H1 (cell line): ENCODE data around the gene EDEM1. TPM values are rescaled to one million over a fixed set of nuclear protein-coding genes. Genes with fewer than 3 reads are reported as not detected.

Experiments used
- CTCF ChIA-PET: fragments of 300-600 bp; sonication (Branson Sonifier 250); formaldehyde crosslinking; loops from one replicate; lab custom pipeline; 2021; ENCODE audit not compliant: partially characterized antibody; lab: Charles Lee
- POLR2A ChIA-PET: fragments of 300-600 bp; sonication (Branson Sonifier 250); formaldehyde crosslinking; loops from one replicate; lab custom pipeline; 2021; ENCODE audit warnings: inconsistent platforms; ENCODE audit not compliant: partially characterized antibody; lab: Charles Lee
- DNase-seq, 2 experiments: peaks; one replicate each; pipeline versions ENCODE4 v3.0.0 to v3.0.0-alpha.2; 2010 to 2022; ENCODE audit warnings: low spot score in 2 of 2, low read depth in 1 of 2, mixed read lengths in 1 of 2
- FAIRE-seq: peaks from 2 replicates; lab custom pipeline; 2011; peaks lifted over from hg19 to GRCh38; lab: Jason Lieb, UNC
- H2AFZ ChIP-seq: 2 replicates; pipeline ENCODE4 v1.8.1; 2012; ENCODE audit warnings: low read length, inconsistent platforms
- H2AK5ac ChIP-seq: 2 replicates; pipeline ENCODE4 v1.6.1; 2013; ENCODE audit warnings: low read depth, low read length
- H2BK120ac ChIP-seq: replicated peaks from 2 replicates; pipeline ENCODE3; 2013; ENCODE audit warnings: low read depth, low read length, inconsistent platforms
- H2BK12ac ChIP-seq: 2 replicates; pipeline ENCODE4 v1.6.1; 2013; ENCODE audit warnings: low read depth, low read length
- H2BK15ac ChIP-seq: 2 replicates; pipeline ENCODE4 v1.6.1; 2013; ENCODE audit warnings: low read length
- H2BK20ac ChIP-seq: 2 replicates; pipeline ENCODE4 v1.6.1; 2013; ENCODE audit warnings: low read length
- H2BK5ac ChIP-seq: 2 replicates; pipeline ENCODE4 v1.6.1; 2013; ENCODE audit warnings: low read depth, low read length
- H3K14ac ChIP-seq: 2 replicates; pipeline ENCODE4 v1.6.1; 2013; ENCODE audit warnings: inconsistent platforms; ENCODE audit not compliant: insufficient read length
- H3K18ac ChIP-seq: 2 replicates; pipeline ENCODE4 v1.6.1; 2013; ENCODE audit warnings: low read length; ENCODE audit errors: extremely low read depth
- H3K23ac ChIP-seq: 2 replicates; pipeline ENCODE4 v1.6.1; 2013; ENCODE audit warnings: inconsistent platforms; ENCODE audit not compliant: insufficient read length
- H3K23me2 ChIP-seq: 2 replicates; pipeline ENCODE4 v1.6.1; 2013; ENCODE audit warnings: low read depth, low read length
- H3K27ac ChIP-seq: 2 replicates; pipeline ENCODE4 v1.6.1; 2011; ENCODE audit warnings: low read depth, low read length, inconsistent platforms
- H3K27me3 ChIP-seq, 4 experiments: replicated peaks in 1 of 4; 1 replicate in 1 of 4; 2 replicates in 3 of 4; pipeline versions ENCODE4 v1.6.1 to v1.8.1; 2011 to 2013; ENCODE audit warnings: low read length in 3 of 4, mild to moderate bottlenecking in 3 of 4, inconsistent platforms in 2 of 4, mixed read lengths in 2 of 4, moderate library complexity in 1 of 4; ENCODE audit not compliant: control insufficient read depth in 3 of 4, insufficient read depth in 3 of 4; ENCODE audit errors: extremely low read depth in 1 of 4
- H3K36me3 ChIP-seq, 4 experiments: 2 replicates each; pipeline versions ENCODE4 v1.6.1 to v1.8.1; 2011 to 2013; ENCODE audit warnings: mild to moderate bottlenecking in 4 of 4, low read length in 3 of 4, moderate library complexity in 2 of 4, control low read depth in 1 of 4, inconsistent platforms in 1 of 4; ENCODE audit not compliant: insufficient read depth in 4 of 4, control insufficient read depth in 2 of 4
- H3K4ac ChIP-seq: replicated peaks from 2 replicates; pipeline ENCODE3; 2013; ENCODE audit warnings: low read length, low read depth, mixed read lengths, inconsistent platforms; ENCODE audit not compliant: insufficient read length
- H3K4me1 ChIP-seq, 4 experiments: replicated peaks in 1 of 4; 1 replicate in 1 of 4; 2 replicates in 3 of 4; pipeline versions ENCODE4 v1.6.1 to v1.8.1; 2011 to 2013; ENCODE audit warnings: low read length in 3 of 4, inconsistent platforms in 2 of 4, mixed read lengths in 1 of 4; ENCODE audit not compliant: insufficient read depth in 4 of 4, control insufficient read depth in 3 of 4
- H3K4me2 ChIP-seq, 2 experiments: 2 replicates each; pipeline versions ENCODE4 v1.6.1 to v1.8.1; 2011 to 2013; ENCODE audit warnings: low read depth in 2 of 2, low read length in 2 of 2, control low read depth in 1 of 2, inconsistent platforms in 1 of 2, mild to moderate bottlenecking in 1 of 2; ENCODE audit not compliant: insufficient read depth in 1 of 2
- H3K4me3 ChIP-seq, 4 experiments: fragments of 200-600, 300-600 bp in 1 of 4; sonication (generic), shearing (Covaris generic), sonication (Bioruptor Twin) in 1 of 4; 2 replicates each; pipeline versions ENCODE4 v1.5.1 to v1.8.1; 2011 to 2016; ENCODE audit warnings: low read length in 4 of 4, low read depth in 3 of 4, control low read depth in 2 of 4, inconsistent platforms in 2 of 4, mild to moderate bottlenecking in 2 of 4, mixed read lengths in 1 of 4, moderate library complexity in 1 of 4; ENCODE audit not compliant: insufficient read depth in 2 of 4; ENCODE audit errors: extremely low read depth in 1 of 4
- H3K56ac ChIP-seq: replicated peaks from 2 replicates; pipeline ENCODE3; 2013; ENCODE audit warnings: low read depth, mild to moderate bottlenecking, mixed read lengths, low read length, inconsistent platforms; ENCODE audit not compliant: insufficient read length
- H3K79me1 ChIP-seq: 2 replicates; pipeline ENCODE4 v1.6.1; 2013; ENCODE audit warnings: low read depth, low read length, control low read depth
- H3K79me2 ChIP-seq, 2 experiments: 2 replicates each; pipeline versions ENCODE4 v1.6.1 to v1.8.1; 2012 to 2013; ENCODE audit warnings: low read length in 2 of 2, mild to moderate bottlenecking in 2 of 2, inconsistent platforms in 1 of 2; ENCODE audit not compliant: insufficient read depth in 2 of 2, control insufficient read depth in 1 of 2
- H3K9ac ChIP-seq, 4 experiments: replicated peaks in 1 of 4; 1 replicate in 1 of 4; 2 replicates in 3 of 4; pipeline versions ENCODE4 v1.6.1 to v1.8.1; 2011 to 2013; ENCODE audit warnings: low read depth in 3 of 4, low read length in 3 of 4, control low read depth in 2 of 4, mild to moderate bottlenecking in 2 of 4, moderate library complexity in 2 of 4, inconsistent platforms in 1 of 4; ENCODE audit errors: extremely low read depth in 1 of 4
- H3K9me3 ChIP-seq, 2 experiments: 2 replicates each; pipeline versions ENCODE4 v1.6.1 to v1.8.1; 2012 to 2013; ENCODE audit warnings: mild to moderate bottlenecking in 2 of 2, moderate library complexity in 2 of 2, control low read depth in 1 of 2, inconsistent platforms in 1 of 2, low read depth in 1 of 2, low read length in 1 of 2, mixed read lengths in 1 of 2; ENCODE audit not compliant: insufficient read depth in 2 of 2
- H4K20me1 ChIP-seq, 2 experiments: replicated peaks in 1 of 2; 2 replicates each; pipeline versions ENCODE3 to v1.8.1; 2011 to 2013; ENCODE audit warnings: inconsistent platforms in 2 of 2, low read length in 2 of 2, mild to moderate bottlenecking in 1 of 2; ENCODE audit not compliant: insufficient read depth in 2 of 2, control insufficient read depth in 1 of 2
- H4K5ac ChIP-seq: 2 replicates; pipeline ENCODE4 v1.6.1; 2013; ENCODE audit warnings: low read length, low read depth, mixed read lengths, inconsistent platforms; ENCODE audit not compliant: insufficient read length
- H4K8ac ChIP-seq: 2 replicates; pipeline ENCODE4 v1.8.0; 2013; ENCODE audit warnings: mild to moderate bottlenecking, moderate library complexity, low read length, inconsistent platforms; ENCODE audit not compliant: insufficient read depth; ENCODE audit errors: extremely low read depth
- H4K91ac ChIP-seq: replicated peaks from 2 replicates; pipeline ENCODE3; 2013; ENCODE audit warnings: low read length, mixed read lengths, inconsistent platforms; ENCODE audit not compliant: insufficient read length
- BCL11A ChIP-seq, 2 experiments: IDR thresholded peaks; one replicate each; pipeline ENCODE4 v1.6.1; 2011; ENCODE audit warnings: low read depth in 2 of 2, low read length in 2 of 2, mild to moderate bottlenecking in 2 of 2
- EP300 ChIP-seq, 2 experiments: IDR thresholded peaks; 1 replicate in 1 of 2; 2 replicates in 1 of 2; pipeline ENCODE4 v1.6.1; 2011 to 2012; ENCODE audit warnings: low read depth in 2 of 2, low read length in 2 of 2, mild to moderate bottlenecking in 2 of 2, borderline replicate concordance in 1 of 2, inconsistent platforms in 1 of 2, moderate library complexity in 1 of 2
- KDM1A ChIP-seq: fragments of 200-600, 300-600 bp; sonication (generic); IDR thresholded peaks from 2 replicates; pipeline ENCODE4 v1.7.1; 2016; ENCODE audit warnings: mild to moderate bottlenecking, low read length, borderline replicate concordance
- KDM4A ChIP-seq: IDR thresholded peaks from one replicate; pipeline ENCODE4 v1.7.1; 2012; ENCODE audit warnings: low read depth, mild to moderate bottlenecking, moderate library complexity, low read length, inconsistent platforms; ENCODE audit not compliant: severe bottlenecking
- KDM5A ChIP-seq: fragments of 200-600 bp; IDR thresholded peaks from 2 replicates; pipeline ENCODE4 v1.7.1; 2012; ENCODE audit warnings: mild to moderate bottlenecking, low read length, inconsistent platforms, mixed read lengths
- PHF8 ChIP-seq: fragments of 200-600 bp; sonication (generic); conservative IDR thresholded peaks from 2 replicates; pipeline ENCODE4 v1.7.1; 2012; ENCODE audit warnings: low read depth, mild to moderate bottlenecking, inconsistent platforms, low read length, moderate library complexity
- POLR2A ChIP-seq, 2 experiments: IDR thresholded peaks; 1 replicate in 1 of 2; 2 replicates in 1 of 2; pipeline ENCODE4 v1.6.1; 2011; ENCODE audit warnings: low read depth in 2 of 2, low read length in 2 of 2, mild to moderate bottlenecking in 2 of 2; ENCODE audit errors: control extremely low read depth in 1 of 2
- SAP30 ChIP-seq: fragments of 300-600 bp; sonication (generic); IDR thresholded peaks from 2 replicates; pipeline ENCODE4 v1.7.1; 2012; ENCODE audit warnings: low read length, moderate library complexity, mild to moderate bottlenecking, inconsistent platforms; ENCODE audit not compliant: insufficient read depth, insufficient replicate concordance
- SP1 ChIP-seq: IDR thresholded peaks from 2 replicates; pipeline ENCODE4 v1.6.1; 2011; ENCODE audit warnings: low read depth, low read length
- SUZ12 ChIP-seq: fragments of 200-600 bp; sonication (generic); IDR thresholded peaks from 2 replicates; pipeline ENCODE4 v1.6.1; 2012; ENCODE audit warnings: mild to moderate bottlenecking, inconsistent platforms, low read length, moderate library complexity, mixed read lengths
- TAF7 ChIP-seq: optimal IDR thresholded peaks from 2 replicates; pipeline ENCODE3; 2011; ENCODE audit warnings: low read depth, mild to moderate bottlenecking, inconsistent platforms, low read length, moderate library complexity, borderline replicate concordance
- TBP ChIP-seq: IDR thresholded peaks from 2 replicates; pipeline ENCODE4 v1.6.1; 2011; ENCODE audit warnings: low read depth, low read length, improper control_type of control experiment
- ZNF274 ChIP-seq: IDR thresholded peaks from 2 replicates; pipeline ENCODE4 v1.7.0; 2012; ENCODE audit warnings: low read length, borderline replicate concordance; ENCODE audit errors: extremely low read depth
- WGBS, 2 experiments: shearing (Covaris generic) in 1 of 2; methylation state at CpG; one replicate each; pipeline versions ENCODE4 v1.1.6 to v1.1.7; 2013 to 2015; ENCODE audit warnings: low lambda C conversion rate in 2 of 2, mixed read lengths in 2 of 2, inconsistent platforms in 1 of 2, low coverage in 1 of 2, missing lambda C conversion rate in 1 of 2; ENCODE audit not compliant: insufficient replicate concordance in 2 of 2, insufficient coverage in 1 of 2, insufficient read length in 1 of 2; ENCODE audit errors: extremely low coverage in 1 of 2, missing lambda C conversion rate in 1 of 2; 5-methylcytosine and 5-hydroxymethylcytosine counted together
- polyA plus RNA-seq, 7 experiments: library from polyadenylated mRNA; depleted of rRNA in 3 of 7; stranded (reverse) in 5 of 7; unstranded in 2 of 7; fragments of >200 nt in 5 of 7; fragments of 200-250 nt in 2 of 7; gene quantifications; 1 replicate in 5 of 7; 2 replicates in 1 of 7; 4 replicates in 1 of 7; pipeline versions ENCODE4 v1.2.1 to v1.2.3, GENCODE V29; 2011 to 2013; ENCODE audit warnings: missing spikeins in 2 of 7, mixed read lengths in 2 of 7
- total RNA-seq: library from RNA; stranded (reverse); fragmentation: NEBNext Ultra II Directional; extraction: Animal tissue kit (Norgen Biotek cat#: 25700); gene quantifications from 2 replicates; pipeline ENCODE4 v1.2.1, GENCODE V29; 2021
- TF ChIP-seq, protein P1 (sequence below): IDR thresholded peaks from 2 replicates; pipeline ENCODE4 v1.6.1; 2012; ENCODE audit warnings: inconsistent platforms

The EDEM1 gene
- total and polyA plus RNA-seq, 2 of the 8 experiments (the other 6 are each of a cell fraction or from before 2014, with no cell fraction given), result 4.8 to 16.4 TPM

DNA sequence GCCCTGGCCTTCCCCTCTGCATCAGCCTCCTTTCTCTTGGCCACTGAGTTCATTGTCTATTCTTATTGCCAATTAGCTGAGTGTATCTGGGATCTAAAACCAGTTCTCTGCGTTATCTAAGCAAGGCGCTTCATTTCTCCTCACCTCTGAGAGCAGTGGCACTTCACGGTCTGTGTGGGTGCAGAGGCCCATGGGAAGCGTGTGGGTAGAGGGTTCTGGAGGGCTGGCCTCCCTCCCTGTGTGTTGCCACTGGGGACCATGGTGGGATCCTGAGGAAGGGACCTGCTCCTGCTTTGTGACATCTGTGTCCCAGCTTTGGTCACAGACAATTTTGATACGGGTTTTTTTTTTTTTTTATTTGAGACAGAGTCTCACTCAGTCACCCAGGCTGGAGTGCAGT is 32.7 kb downstream of the EDEM1 start:
- FAIRE-seq (no peak), DNase-seq (no peak)
- Histone ChIP-seq H2BK20ac (no peak overlapping the region), H3K14ac (no peak overlapping the region), H3K79me2 (no peaks in the 10 kb centered on the region), H2BK12ac (0 out of 2 replicates have a peak overlapping the region, but pooled peaks have one; percentile 50), H3K9me3 (no peaks in the 10 kb centered on the region), H2AFZ (no peak overlapping the region), H3K56ac (no peak overlapping the region), H3K4me2 (peak overlapping the region in 1 of 2 experiments; percentile 7; a peak in 1 of 4 replicates), H3K4ac (no peak overlapping the region), H3K27me3 (no peaks in the 10 kb centered on the region), H3K23me2 (no peaks in the 10 kb centered on the region), H2BK120ac (no peak overlapping the region), H2AK5ac (0 out of 2 replicates have a peak overlapping the region, but pooled peaks have one; percentile 65), H3K23ac (no peak overlapping the region), H3K4me3 (no peak overlapping the region), H4K8ac (no peak overlapping the region), H2BK5ac (no peak overlapping the region), H4K20me1 (no peaks in the 10 kb centered on the region), H3K27ac (no peak overlapping the region), H2BK15ac (no peak overlapping the region), H3K4me1 (peaks cover 6 to 23% (median 15%) of the 10 kb centered on the region in 4 experiments; a peak in 5 of 7 replicates), H3K79me1 (no peaks in the 10 kb centered on the region; the same call in 1 of the 2 replicates), H4K5ac (no peak overlapping the region), H3K18ac (no peak overlapping the region; the same call in 1 of the 2 replicates), H3K36me3 (peaks cover 5 to 18% (median 6%) of the 10 kb centered on the region in 4 experiments; a peak in 5 of 8 replicates), H4K91ac (peak overlapping the region; percentile 15), H3K9ac (no peak overlapping the region)
- 59% methylated on average over 4 of the region's 5 CpGs; no CpG with 5 or more reads in 1 of the 2 experiments for WGBS, 2 experiments
- CTCF ChIA-PET, result interaction anchor here (1.4 kb wide), 1 partner anchor 13 kb away, joined by 3 read pairs; no protein-coding TSS in a partner anchor
- POLR2A ChIA-PET, result no interaction called here
- TF ChIP-seq ZNF274 (no peak), POLR2A (IDR thresholded peaks at IDR 0.05; ENCODE audit: control extremely low read depth in 1 of 2, low read depth in 2 of 2, low read length in 2 of 2) (no peak), KDM4A (no peak), SP1 (no peak), TBP (no peak), EP300 (IDR thresholded peaks at IDR 0.05; ENCODE audit: borderline replicate concordance in 1 of 2, low read depth in 2 of 2, low read length in 2 of 2) (no peak), TAF7 (no peak), KDM5A (no peak), KDM1A (no peak), PHF8 (no peak), SAP30 (no peak), BCL11A (IDR thresholded peaks at IDR 0.05; ENCODE audit: low read depth in 2 of 2, low read length in 2 of 2) (no peak), SUZ12 (no peak)
- TF ChIP-seq, protein P1, sequence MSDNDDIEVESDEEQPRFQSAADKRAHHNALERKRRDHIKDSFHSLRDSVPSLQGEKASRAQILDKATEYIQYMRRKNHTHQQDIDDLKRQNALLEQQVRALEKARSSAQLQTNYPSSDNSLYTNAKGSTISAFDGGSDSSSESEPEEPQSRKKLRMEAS, result no peak
